Peyer's patch (tissue), 4 donors: ENCODE measurements around the gene ELOVL6.

Source experiments
- POLR2A ChIP-seq, 2 donors: fragments of 450-650 bp; IDR thresholded peaks; one replicate each; pipeline ENCODE4 v1.5.1; 2017; ENCODE audit warnings: antibody characterized with exemption in 2 of 2, mild to moderate bottlenecking in 2 of 2, moderate library complexity in 2 of 2
- TF ChIP-seq, protein P1 (sequence below), 6 experiments: fragments of 450-650 bp in 4 of 6; fragments of 200-600 bp in 2 of 6; sonication (generic) in 1 of 6; IDR thresholded peaks; one replicate each; pipeline ENCODE4 v1.5.1; 2017 to 2019; ENCODE audit warnings: antibody characterized with exemption in 6 of 6, mild to moderate bottlenecking in 3 of 6, moderate library complexity in 1 of 6

DNA sequence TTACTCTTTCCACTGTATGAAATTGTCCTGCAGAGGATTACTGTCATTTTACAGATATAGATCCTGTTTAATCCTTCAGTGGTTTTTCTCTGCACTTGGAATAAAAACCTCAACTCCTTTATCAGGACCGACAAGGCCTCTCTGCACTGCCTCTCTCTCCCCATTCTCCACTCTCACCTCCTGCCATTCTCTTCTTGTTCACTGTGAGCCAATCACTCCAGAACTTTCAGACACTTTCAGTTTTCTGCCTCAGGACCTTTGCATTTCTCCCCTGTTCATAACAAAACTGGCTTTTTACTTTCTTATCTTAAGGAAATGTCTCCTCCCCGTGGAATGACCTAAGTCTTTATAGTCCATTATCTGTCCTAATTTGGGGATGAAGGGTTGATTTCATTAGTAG is 137.3 kb downstream of the ELOVL6 start:
- TF ChIP-seq POLR2A (IDR thresholded peaks at IDR 0.05): no peak
- TF ChIP-seq, protein P1, sequence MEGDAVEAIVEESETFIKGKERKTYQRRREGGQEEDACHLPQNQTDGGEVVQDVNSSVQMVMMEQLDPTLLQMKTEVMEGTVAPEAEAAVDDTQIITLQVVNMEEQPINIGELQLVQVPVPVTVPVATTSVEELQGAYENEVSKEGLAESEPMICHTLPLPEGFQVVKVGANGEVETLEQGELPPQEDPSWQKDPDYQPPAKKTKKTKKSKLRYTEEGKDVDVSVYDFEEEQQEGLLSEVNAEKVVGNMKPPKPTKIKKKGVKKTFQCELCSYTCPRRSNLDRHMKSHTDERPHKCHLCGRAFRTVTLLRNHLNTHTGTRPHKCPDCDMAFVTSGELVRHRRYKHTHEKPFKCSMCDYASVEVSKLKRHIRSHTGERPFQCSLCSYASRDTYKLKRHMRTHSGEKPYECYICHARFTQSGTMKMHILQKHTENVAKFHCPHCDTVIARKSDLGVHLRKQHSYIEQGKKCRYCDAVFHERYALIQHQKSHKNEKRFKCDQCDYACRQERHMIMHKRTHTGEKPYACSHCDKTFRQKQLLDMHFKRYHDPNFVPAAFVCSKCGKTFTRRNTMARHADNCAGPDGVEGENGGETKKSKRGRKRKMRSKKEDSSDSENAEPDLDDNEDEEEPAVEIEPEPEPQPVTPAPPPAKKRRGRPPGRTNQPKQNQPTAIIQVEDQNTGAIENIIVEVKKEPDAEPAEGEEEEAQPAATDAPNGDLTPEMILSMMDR (IDR thresholded peaks at IDR 0.05): no peak
